GM21367 (cell line): ENCODE measurements around the gene SNAPC2.
"Not testable (repeated sequence)": the region's sequence is repeated elsewhere in the genome, so short reads cannot be mapped to it uniquely, and the experiment has no call there.

Experiments used
- ATAC-seq: cut with Tn5 transposase; IDR thresholded peaks from one replicate; pipeline ENCODE4 v1.9.1; 2021; ENCODE audit not compliant: unreplicated experiment

SNAPC2 gene

GRCh38 chr19:7888145-7888825 is 31.9 kb upstream of the SNAPC2 start, which contains the start of gene LRRC8E:
Gene LRRC8E (plus strand): TSS chr19:7888510. CDS start chr19:7895604, 7,094 bp downstream.
- ATAC-seq: no peak

GRCh38 chr19:7888826-7889217 is 31.3 kb upstream of the SNAPC2 start:
- no peak for ATAC-seq

GRCh38 chr19:7893362-7894101 is 26.6 kb upstream of the SNAPC2 start:
- not testable (repeated sequence) for ATAC-seq

GRCh38 chr19:7894612-7895309 is 25.4 kb upstream of the SNAPC2 start:
- ATAC-seq: no peak

GRCh38 chr19:7895565-7895964 is 24.6 kb upstream of the SNAPC2 start:
- no peak for ATAC-seq

GRCh38 chr19:7897292-7897691 is 22.8 kb upstream of the SNAPC2 start:
- no peak for ATAC-seq

GRCh38 chr19:7898967-7899366 is 21.2 kb upstream of the SNAPC2 start:
- no peak for ATAC-seq

GRCh38 chr19:7899751-7900378 is 20.3 kb upstream of the SNAPC2 start:
- no peak for ATAC-seq

GRCh38 chr19:7900401-7900870 is 19.7 kb upstream of the SNAPC2 start:
- ATAC-seq: no peak

- no peak for ATAC-seq
Measured at GRCh38 chr19:7900931-7901330, 19.2 kb upstream of the SNAPC2 start.

GRCh38 chr19:7901337-7901736 is 18.8 kb upstream of the SNAPC2 start:
- ATAC-seq: no peak

GRCh38 chr19:7902796-7903243 is 17.3 kb upstream of the SNAPC2 start:
- ATAC-seq: peak; percentile 12

GRCh38 chr19:7903244-7904073 is 16.7 kb upstream of the SNAPC2 start, which contains the start of gene MAP2K7:
Gene MAP2K7 (plus strand): TSS chr19:7903877. CDS start chr19:7903945, 68 bp downstream.
- ATAC-seq: peak; percentile 61

GRCh38 chr19:7904074-7905020 is 15.8 kb upstream of the SNAPC2 start:
- peak; percentile 24 for ATAC-seq

- no peak for ATAC-seq
Measured at GRCh38 chr19:7905268-7905667, 14.9 kb upstream of the SNAPC2 start.

- no peak for ATAC-seq
Measured at GRCh38 chr19:7905859-7906258, 14.3 kb upstream of the SNAPC2 start.

- no peak for ATAC-seq
Measured at GRCh38 chr19:7907122-7907521, 13.0 kb upstream of the SNAPC2 start.

- no peak for ATAC-seq
Measured at GRCh38 chr19:7907544-7907943, 12.6 kb upstream of the SNAPC2 start.

GRCh38 chr19:7908078-7908699 is 11.9 kb upstream of the SNAPC2 start:
- no peak for ATAC-seq
